Measurements from ENCODE around the gene MAGEA9B. TPM values are rescaled to one million over a fixed set of nuclear protein-coding genes. Genes with fewer than 3 reads are reported as not detected.
"Not testable (repeated sequence)": the region's sequence is repeated elsewhere in the genome, so short reads cannot be mapped to it uniquely, and the experiment has no call there.

Gene MAGEA9B
- total RNA-seq, 1 experiment from 2014 or later, result not detected

DNA sequence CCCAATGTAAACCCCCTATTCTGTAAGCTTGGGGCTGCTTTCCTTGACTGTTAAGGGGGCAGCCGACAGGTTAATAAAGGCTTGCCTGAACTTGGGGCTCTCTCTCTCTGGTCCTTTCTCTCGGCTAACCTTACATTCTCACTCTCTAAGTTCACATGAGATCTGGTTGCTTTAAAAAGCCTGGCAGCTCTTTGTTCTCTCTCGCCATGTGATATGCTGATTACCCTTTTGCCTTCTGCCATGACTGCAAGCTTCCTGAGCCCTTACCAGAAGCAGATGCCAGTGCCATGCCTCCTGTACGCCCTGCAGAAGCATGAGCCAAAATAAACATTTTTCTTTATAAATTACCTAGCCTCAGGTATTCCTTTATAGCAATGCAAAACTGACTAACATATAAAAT is 32.0 kb downstream of the MAGEA9B start:
- H3K4me3 ChIP-seq; H3K27me3 ChIP-seq (replicated peaks); DNase-seq (ENCODE audit: low read depth in 1 of 2, low spot score in 2 of 2); H3K27ac ChIP-seq; H3K36me3 ChIP-seq; H3K4me1 ChIP-seq (replicated peaks); H3K9me3 ChIP-seq (replicated peaks): not testable (repeated sequence)

GRCh38 chrX:149551939-149552248 is 35.4 kb downstream of the MAGEA9B start:
- H3K36me3 ChIP-seq; H3K27ac ChIP-seq; H3K4me3 ChIP-seq; H3K4me1 ChIP-seq (replicated peaks); H3K9me3 ChIP-seq (replicated peaks); DNase-seq (ENCODE audit: low read depth in 1 of 2, low spot score in 2 of 2); H3K27me3 ChIP-seq (replicated peaks): not testable (repeated sequence)

DNA sequence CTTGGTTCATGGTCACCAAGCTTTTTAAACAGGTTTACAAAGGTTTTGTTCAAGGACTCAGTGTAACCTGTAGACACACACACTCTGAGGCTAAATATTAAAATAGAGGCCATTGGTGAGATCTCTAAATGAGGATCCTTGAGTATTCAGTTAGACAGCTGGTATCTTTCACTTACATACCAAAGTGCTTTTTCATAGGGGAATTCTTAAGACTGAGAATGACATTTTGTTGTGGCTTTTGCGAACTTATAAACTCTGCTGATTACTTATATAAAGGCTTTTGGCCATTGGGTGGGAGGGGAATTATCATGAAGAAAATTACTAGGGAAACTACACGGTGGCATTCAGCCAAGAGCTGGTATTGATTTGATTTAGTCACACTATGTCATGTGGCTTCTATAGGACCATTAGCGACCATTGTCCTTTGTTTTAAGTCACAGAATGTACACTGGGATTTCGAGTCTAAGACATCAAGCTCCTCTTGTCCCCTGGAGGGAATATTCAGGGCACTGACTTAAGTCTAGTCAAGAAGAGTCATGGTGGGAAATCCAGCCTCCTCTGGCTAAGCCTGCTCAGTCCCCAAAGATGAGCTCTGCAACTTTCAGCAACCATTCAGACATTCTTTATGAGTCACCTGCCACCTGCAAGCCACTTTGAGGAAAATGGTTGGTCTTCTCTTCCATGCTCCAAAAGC is 35.9 kb downstream of the MAGEA9B start:
- not testable (repeated sequence) for H3K4me1 ChIP-seq (replicated peaks); DNase-seq (ENCODE audit: low read depth in 1 of 2, low spot score in 2 of 2); H3K4me3 ChIP-seq; H3K27ac ChIP-seq; H3K36me3 ChIP-seq; H3K9me3 ChIP-seq (replicated peaks); H3K27me3 ChIP-seq (replicated peaks)

DNA sequence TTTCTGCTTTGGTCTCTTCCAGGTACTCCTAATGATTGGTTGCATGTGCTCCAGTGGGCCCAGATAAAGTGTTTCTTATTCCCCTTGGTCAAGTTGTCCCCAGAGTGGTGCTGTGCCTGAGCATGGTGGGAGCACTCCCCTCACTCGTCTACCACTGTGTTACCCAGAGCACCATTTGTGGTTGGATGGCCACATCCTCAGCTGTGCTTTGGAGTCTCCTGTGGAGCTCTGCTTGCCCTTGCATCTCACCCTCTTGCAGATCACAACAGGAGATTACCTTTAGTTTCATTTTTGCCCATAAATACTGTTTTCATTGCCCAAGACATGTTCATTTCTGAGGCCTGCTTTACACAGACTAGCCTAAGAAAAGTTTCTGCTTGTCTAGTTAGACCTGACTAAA is 36.8 kb downstream of the MAGEA9B start:
- not testable (repeated sequence) for H3K4me3 ChIP-seq; H3K36me3 ChIP-seq; H3K9me3 ChIP-seq (replicated peaks); H3K4me1 ChIP-seq (replicated peaks); H3K27ac ChIP-seq; DNase-seq (ENCODE audit: low read depth in 1 of 2, low spot score in 2 of 2); H3K27me3 ChIP-seq (replicated peaks)

DNA sequence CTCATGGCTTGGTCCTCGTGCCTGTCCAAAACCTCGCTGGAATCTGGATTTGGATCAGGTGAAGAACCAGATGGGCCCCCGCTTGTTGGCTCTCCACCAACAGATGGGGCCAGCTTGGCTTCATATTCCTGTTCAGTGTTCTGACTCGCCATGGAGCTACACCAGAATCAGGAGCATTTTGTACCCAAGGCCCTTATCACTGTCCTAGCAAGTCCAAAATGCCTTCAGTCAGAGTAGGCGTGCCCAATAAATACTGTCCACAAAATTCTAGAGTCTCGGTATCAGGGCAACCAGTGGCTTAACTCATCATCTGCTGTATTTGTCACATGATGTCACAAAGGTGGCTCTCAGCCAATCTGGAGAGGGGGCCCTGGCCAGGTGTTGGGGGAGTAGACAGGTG is 37.6 kb downstream of the MAGEA9B start, which contains the start of gene HSFX3:
HSFX3 (minus strand) TSS at position 224 of the 400 bp plus-strand sequence; CDS start at position 152, 72 bp downstream.
- not testable (repeated sequence) for H3K9me3 ChIP-seq (replicated peaks); H3K4me1 ChIP-seq (replicated peaks); H3K36me3 ChIP-seq; H3K27me3 ChIP-seq (replicated peaks); DNase-seq (ENCODE audit: low read depth in 1 of 2, low spot score in 2 of 2); H3K4me3 ChIP-seq; H3K27ac ChIP-seq

DNA sequence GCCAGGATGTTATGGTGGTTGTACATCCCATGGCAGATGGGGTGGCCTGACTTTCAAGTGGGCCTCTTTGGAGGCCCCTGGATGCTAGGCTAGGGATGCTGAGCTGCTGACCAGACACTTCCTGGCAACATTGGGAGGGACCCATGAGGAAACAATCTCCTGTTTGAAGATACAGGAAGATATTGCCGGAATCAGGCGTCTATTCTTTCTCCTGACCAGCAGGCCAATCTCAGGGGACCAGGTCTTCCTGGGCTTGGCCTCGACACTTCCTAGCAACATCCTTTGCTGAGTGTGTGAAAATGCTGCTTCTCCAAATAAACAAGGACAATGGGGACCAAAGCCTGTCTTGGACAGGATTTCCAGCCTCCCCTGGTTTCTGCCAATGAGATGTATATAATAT is 39.5 kb downstream of the MAGEA9B start:
- H3K36me3 ChIP-seq; H3K4me3 ChIP-seq; H3K9me3 ChIP-seq (replicated peaks); H3K27me3 ChIP-seq (replicated peaks); H3K27ac ChIP-seq; DNase-seq (ENCODE audit: low read depth in 1 of 2, low spot score in 2 of 2); H3K4me1 ChIP-seq (replicated peaks): not testable (repeated sequence)

- not testable (repeated sequence) for DNase-seq (ENCODE audit: low read depth in 1 of 2, low spot score in 2 of 2); H3K4me3 ChIP-seq; H3K36me3 ChIP-seq; H3K27ac ChIP-seq; H3K9me3 ChIP-seq (replicated peaks); H3K4me1 ChIP-seq (replicated peaks); H3K27me3 ChIP-seq (replicated peaks)
Observed at GRCh38 chrX:149546962-149547361, 40.3 kb downstream of the MAGEA9B start.

DNA sequence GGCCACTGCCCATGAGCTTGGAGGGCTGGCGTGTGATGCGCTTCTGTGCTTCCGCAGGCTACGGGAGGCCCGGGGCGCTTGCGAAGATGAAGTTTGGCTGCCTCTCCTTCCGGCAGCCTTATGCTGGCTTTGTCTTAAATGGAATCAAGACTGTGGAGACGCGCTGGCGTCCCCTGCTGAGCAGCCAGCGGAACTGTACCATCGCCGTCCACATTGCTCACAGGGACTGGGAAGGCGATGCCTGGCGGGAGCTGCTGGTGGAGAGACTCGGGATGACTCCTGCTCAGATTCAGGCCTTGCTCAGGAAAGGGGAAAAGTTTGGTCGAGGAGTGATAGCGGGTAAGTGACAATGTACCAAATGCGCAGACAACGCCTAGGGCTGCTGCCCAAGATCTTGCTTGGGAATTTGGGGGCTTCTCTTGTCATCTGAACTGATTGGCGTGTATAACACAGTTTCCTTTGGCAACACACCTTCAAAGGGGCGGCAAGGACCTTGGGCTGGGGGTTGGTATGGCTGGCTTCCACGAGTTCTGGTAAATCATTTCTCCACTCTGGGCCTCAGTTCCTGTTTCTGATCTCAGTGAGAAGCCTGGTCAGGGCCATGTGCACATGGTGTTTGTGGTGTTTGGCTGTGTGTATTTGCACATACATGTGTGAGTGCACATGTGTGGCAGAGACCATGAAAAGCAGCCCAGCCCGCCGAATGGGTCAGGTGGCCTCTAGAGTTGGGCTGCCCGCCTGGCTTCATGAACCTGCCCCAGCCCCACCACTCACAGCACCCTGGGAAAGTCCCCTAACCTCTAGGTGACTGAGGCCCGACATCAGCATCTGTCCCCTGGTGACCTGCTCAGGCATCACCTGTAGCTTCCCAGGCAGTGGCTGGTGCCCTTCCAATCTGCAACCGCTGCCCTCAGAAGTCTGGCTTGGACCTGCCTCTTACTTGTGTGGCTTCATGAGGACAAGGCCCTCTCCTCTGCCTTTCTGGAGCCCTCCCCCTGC is 41.4 kb downstream of the MAGEA9B start:
- not testable (repeated sequence) for H3K4me1 ChIP-seq (replicated peaks); H3K9me3 ChIP-seq (replicated peaks); H3K4me3 ChIP-seq; H3K27me3 ChIP-seq (replicated peaks); H3K27ac ChIP-seq; H3K36me3 ChIP-seq
- peak in 1 of 2 experiments; percentile 47 for DNase-seq (ENCODE audit: low read depth in 1 of 2, low spot score in 2 of 2)

GRCh38 chrX:149541521-149542047 is 45.7 kb downstream of the MAGEA9B start:
- H3K27ac ChIP-seq, result no peak overlapping the region; the same call in 1 of the 2 replicates
- DNase-seq (ENCODE audit: low read depth in 1 of 2, low spot score in 2 of 2), result no peak
- H3K9me3 ChIP-seq (replicated peaks), result no peaks in the 10 kb centered on the region
- no peaks in the 10 kb centered on the region for H3K27me3 ChIP-seq (replicated peaks)
- H3K36me3 ChIP-seq, result no peaks in the 10 kb centered on the region
- H3K4me3 ChIP-seq, result peak overlapping the region; percentile 61
- H3K4me1 ChIP-seq (replicated peaks), result 0 out of 2 replicates have a peak, but pooled peaks cover 2% of the 10 kb centered on the region

DNA sequence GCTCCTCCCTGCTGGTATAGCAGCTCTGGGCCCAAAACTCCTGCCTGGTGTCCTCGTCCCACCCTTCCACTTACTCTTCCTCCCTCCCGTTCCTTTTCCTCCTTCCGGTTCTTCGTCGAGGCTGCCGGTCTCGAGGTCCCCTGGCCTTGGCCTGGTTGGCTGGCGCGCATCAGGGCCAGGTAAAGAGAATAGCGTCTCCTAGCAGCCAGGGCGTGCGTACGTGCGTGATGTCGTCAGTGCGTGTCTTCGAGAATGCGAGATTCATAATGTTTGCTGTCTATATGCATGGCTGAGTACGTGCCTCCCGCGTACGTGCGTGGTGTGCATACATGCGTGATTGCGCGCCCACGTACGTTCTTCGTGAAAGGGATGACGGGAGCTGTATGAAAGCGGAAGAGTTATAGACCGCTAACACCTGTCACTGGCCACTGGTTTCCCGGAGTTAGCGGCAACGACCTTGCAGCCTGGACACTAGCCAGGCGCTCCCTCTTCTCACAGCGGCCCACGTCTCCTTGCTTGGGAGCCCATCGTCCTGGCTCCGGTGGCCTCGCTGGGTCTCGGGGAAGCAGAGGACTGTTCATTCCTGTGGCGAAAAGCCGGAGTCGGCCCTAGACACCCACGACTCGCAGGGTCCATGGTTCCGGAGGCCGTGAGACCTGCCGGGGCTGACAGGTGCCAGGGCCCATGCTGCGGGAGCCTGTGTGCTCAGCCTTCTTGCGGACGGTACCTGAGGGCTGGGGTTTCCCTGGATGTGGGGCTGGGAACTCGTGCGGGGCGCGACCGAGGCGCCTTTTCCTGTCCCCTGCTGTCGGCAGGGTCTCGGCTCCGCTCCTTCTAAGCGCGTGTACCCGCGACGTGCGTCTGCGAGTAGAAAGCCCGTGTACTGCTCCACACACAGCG is 46.4 kb downstream of the MAGEA9B start, which contains the start of gene EOLA1:
EOLA1 (plus strand) TSS at position 392 of the 900 bp plus-strand sequence. CDS start 4,619 bp downstream, outside the sequence.
- H3K4me3 ChIP-seq, result peak within 1 kb of the TSS; percentile 61
- H3K27ac ChIP-seq, result peak within 1 kb of the TSS; percentile 90
- no peaks in the 10 kb centered on the region for H3K9me3 ChIP-seq (replicated peaks)
- no peaks in the 10 kb centered on the region for H3K27me3 ChIP-seq (replicated peaks)
- DNase-seq (ENCODE audit: low read depth in 1 of 2, low spot score in 2 of 2), result peak; percentile 86
- no peaks in the 10 kb centered on the region for H3K36me3 ChIP-seq
- H3K4me1 ChIP-seq (replicated peaks), result 0 out of 2 replicates have a peak, but pooled peaks cover 2% of the 10 kb centered on the region

- peak in 1 of 2 experiments; percentile 91 for DNase-seq (ENCODE audit: low read depth in 1 of 2, low spot score in 2 of 2)
- Histone ChIP-seq H3K9me3 (replicated peaks) (no peaks in the 10 kb centered on the region), H3K27me3 (replicated peaks) (no peaks in the 10 kb centered on the region), H3K4me3 (peak overlapping the region; percentile 61), H3K27ac (peak overlapping the region; percentile 90), H3K36me3 (no peaks in the 10 kb centered on the region), H3K4me1 (replicated peaks) (0 out of 2 replicates have a peak, but pooled peaks cover 2% of the 10 kb centered on the region)
Observed at GRCh38 chrX:149540131-149540620, 47.1 kb downstream of the MAGEA9B start.

DNA sequence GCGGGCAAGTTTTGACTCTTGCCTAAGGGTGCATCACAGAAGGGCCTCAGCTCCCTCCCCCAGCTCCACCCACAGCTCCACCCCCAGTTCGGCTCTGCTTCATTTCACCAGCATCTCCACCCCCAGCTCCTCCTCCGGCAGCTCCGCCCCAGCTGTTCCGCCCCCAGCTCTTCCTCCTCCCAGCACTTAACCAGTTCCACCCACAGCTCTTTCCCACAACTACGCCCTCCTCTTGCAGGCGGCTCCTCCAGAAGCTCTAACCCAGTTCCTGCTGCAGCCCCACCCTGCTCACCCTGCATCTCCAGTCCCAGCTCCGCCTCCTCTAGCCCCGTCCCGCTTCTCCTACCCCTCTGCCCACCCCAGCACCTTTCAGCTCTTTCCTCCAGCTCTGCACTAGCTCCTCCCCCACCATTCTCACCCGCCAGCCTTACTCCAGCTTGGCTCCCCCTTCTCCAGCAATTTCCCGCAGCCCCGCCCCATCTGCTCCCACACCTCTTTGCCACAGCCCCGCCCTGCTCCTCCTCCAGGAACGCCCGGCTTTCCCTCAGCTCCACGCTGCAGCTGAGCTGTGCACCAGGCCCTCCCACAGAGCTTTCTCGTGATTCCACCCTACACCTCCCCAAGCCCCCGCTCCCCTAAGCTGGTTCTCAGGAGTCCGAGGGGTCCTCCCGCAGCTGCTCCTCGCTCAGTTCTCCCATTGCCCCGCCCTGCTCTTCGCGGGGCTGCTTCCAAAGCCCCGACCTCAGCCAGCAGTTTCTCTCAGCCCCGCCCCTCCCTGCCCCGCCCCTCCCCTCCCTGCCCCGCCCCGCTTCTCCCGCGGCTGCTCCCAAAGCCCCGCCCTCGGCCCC is 47.8 kb downstream of the MAGEA9B start:
- Histone ChIP-seq H3K27me3 (replicated peaks) (no peaks in the 10 kb centered on the region), H3K9me3 (replicated peaks) (no peaks in the 10 kb centered on the region), H3K36me3 (no peaks in the 10 kb centered on the region), H3K27ac (no peak overlapping the region; the same call in 1 of the 2 replicates), H3K4me3 (peak overlapping the region; percentile 42), H3K4me1 (replicated peaks) (0 out of 2 replicates have a peak, but pooled peaks cover 2% of the 10 kb centered on the region)
- peak; percentile 90 to 93 for DNase-seq (ENCODE audit: low read depth in 1 of 2, low spot score in 2 of 2)
